NCI-H2196 treated with DMSO at 0.1 percent for 48 hours (cell line): ENCODE data around the gene FERMT3.
"Not testable (repeated sequence)": the region's sequence is repeated elsewhere in the genome, so short reads cannot be mapped to it uniquely, and the experiment has no call there.

ENCODE experiments used
- DNase-seq: peaks from one replicate; lab custom pipeline; 2025; ENCODE audit not compliant: unreplicated experiment; lab: John Stamatoyannopoulos, UW

Gene FERMT3

DNA sequence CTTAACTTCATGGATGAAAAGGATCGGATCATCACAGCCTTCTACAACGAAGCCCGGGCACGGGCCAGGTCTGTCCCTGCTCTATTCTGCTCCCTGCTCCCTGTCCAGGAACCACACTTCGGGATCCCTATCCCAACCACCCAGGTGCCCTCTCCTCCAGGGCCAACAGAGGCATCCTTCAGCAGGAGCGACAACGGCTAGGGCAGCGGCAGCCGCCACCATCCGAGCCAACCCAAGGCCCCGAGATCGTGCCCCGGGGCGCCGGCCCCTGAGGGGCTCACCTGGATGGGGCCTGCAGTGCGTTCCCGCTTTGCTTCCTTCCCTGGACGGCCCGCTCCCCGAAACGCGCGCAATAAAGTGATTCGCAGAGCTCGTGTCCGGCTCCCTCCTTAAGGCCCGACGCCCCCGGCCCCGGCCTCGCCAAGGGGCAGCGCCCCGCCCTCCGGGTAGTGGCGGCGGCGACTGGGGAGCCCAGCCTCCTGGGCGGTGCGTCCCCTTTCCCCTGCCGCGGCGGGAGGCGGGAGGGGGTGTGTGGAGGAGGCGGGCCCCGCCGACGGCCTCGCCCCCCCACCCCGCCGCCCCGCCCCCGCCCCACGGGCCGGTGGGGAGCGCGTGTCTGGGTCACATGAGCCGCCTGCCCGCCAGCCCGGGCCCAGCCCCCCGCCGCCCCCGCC, 27.5 kb downstream of the FERMT3 start, which contains the start of gene VEGFB:
Gene VEGFB (plus strand): TSS at position 672 of the 674 bp plus-strand sequence. CDS start 250 bp downstream, outside the sequence.
- DNase-seq: no peak

DNA sequence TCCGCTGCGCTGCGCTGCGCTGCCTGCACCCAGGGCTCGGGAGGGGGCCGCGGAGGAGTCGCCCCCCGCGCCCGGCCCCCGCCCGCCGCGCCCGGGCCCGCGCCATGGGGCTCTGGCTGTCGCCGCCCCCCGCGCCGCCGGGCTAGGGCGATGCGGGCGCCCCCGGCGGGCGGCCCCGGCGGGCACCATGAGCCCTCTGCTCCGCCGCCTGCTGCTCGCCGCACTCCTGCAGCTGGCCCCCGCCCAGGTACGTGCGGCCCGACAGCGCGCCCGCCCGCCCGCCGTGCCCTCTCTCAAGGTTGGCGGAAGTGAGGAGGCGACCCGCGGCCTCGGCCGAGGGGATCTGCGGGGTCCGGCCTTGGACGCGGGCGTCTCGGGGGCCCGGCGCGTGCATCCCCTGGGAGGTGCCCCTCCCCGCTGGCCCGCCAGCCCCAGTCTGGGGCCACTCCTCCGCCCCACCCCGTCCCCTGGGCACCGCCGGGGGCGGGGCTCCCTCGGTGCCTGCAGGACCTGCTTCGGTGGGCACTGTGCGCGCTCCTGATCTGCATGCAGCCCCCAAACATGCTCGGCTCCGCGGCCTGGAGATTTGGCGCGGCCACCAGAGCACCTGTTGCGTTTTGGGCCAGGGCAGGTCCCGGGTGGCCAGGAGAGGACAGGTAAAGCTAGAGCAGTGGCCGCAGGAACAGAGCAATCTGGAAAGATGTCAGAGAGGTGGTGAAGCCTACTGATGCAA, 28.3 kb downstream of the FERMT3 start:
- DNase-seq: no peak

DNA sequence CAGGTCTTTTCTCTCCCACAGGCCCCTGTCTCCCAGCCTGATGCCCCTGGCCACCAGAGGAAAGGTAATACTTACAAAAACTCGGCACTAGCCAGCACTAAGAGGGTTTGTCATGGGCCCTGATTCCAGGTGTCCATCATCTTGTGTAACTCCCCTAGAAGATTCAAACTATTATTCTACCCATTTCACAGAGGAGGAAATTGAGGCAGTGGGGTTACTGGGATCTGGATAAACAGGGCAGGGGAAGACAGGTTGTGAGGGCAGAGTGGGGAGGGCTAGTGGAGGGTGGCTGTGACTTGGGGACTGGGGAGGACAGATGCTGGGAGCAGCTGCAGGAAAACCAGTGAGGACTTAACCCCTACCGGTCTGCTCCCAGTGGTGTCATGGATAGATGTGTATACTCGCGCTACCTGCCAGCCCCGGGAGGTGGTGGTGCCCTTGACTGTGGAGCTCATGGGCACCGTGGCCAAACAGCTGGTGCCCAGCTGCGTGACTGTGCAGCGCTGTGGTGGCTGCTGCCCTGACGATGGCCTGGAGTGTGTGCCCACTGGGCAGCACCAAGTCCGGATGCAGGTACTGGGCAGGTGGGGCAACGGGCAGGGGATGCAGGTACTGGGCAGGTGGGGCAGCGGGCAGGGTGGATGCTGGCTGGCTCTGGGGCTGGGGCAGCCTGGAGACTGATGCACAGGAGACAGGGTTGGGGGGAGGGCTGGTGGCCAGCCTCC, 29.1 kb downstream of the FERMT3 start:
- no peak for DNase-seq

DNA sequence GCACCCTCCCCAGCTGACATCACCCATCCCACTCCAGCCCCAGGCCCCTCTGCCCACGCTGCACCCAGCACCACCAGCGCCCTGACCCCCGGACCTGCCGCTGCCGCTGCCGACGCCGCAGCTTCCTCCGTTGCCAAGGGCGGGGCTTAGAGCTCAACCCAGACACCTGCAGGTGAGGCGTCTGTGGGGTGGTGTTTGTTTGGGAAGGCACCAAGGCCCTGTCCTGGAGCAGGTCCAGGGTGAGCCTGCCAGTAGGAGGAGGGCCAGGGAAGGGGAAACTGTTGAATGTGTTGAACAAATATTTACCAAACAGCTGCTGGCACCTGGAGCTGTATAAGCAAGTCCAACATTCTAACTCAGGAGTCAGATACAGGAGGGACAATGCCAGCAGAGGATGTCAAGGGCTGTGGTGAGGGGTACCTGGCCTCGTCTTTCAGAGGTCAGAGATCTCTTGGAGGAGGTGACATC, 31.0 kb downstream of the FERMT3 start:
- peak; percentile 95 for DNase-seq

DNA sequence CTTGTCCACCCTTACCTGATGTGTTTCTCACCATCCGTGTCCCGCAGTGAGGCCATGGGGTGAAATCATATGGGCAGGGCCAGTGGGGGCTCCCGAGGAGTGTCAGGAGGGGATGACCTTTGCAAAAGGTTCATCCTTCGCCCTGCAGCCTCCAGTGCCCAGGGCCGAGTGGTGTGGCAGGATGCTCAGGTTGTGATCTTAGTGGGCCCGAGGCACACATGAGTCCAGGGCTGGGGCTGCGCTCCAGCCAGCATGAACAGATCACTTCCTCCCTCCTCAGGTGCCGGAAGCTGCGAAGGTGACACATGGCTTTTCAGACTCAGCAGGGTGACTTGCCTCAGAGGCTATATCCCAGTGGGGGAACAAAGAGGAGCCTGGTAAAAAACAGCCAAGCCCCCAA, 31.6 kb downstream of the FERMT3 start:
- no peak for DNase-seq

DNA sequence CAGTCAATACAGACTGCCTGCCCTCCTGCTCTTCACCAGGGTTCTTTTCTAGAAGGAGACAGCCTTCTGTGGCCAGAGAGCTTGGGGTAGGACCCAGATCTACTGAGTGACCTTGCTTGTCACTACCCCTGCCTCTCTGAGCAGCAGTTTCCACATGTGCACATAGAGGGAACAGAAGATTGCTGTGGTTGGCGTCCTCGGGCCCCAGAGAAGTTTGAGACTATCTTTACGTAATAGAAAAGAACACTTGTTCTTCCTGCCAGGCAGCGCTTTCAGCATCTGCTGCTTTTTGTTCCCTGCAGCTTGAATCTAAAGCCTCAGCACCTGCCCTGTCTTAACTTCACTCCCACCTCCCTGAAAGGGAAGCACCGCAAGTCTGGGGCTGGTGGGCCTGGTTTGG, 32.5 kb downstream of the FERMT3 start:
- no peak for DNase-seq

DNA sequence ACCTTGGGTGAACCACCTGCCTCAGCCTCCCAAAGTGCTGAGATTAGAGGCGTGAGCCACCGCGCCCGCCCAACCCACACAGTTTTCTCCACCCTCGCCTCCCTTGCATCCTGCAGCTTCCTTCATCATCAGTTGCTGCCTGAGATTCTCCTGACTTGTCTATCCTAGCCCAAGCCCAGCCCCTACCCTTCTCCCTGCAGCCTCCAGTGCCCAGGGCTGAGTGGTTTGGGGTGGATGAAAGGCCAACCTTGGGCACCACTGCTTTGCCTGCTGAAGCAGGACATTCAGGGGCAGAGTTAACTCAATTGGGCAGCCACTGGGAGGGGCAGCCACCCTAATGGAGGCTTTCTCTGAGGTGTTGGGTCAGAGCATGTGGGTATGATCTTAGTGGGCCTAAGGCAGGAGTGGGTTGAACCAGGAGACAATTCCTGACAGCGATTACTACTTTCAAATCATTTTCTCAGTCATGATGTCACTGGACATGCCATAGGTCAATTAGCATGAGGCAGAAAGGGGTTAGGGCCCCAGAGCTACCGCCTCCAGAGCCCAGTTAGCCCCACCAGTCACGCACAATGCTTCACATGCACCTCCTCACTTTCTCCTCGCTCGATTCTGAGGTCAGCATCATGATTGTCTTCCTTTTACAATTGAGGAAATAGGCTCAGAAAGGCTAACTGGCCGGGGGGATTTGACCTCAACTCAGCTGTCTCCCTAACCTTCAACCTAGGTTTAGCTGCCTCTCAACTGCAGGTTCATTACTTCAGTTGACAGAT, 33.3 kb downstream of the FERMT3 start:
- no peak for DNase-seq

DNA sequence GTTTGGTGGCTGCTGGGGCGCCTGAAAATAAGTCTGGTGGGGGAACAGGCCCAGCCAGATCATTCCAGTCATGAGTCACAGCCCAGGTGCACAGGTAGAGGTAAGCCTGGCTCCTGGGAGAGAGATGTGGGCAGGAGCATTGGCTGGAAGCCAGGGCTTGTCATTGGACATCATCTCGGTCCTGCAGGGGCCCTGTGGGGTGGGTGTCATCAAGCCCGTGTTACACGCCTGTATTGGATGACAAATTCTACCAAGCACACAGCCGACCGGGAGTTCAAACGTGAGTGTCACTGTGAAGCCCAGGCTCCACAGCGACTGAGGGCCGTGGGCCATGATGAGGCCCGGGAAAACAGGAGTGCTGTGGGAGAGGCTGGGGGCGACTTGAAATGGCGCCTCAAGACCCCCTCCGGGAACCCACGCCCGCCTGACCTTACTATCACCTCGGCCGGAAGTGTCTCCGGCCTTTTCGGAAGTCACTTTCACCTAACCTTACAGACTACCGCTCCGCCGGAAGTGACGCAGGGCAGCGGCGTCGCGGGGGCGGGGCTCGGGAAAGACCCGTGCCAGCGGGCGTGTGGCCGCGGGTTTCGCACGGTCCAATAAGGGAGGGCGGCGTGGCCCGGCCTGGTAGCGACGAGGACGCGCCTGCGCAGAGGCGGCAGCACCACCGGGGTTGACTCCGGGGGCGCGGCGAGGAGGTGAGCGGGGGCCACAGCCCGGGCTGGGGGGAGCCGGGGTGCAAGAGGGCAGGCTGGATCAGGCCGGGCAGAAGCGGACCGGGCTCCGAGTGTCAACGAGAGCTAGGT, 34.1 kb downstream of the FERMT3 start, which contains the start of gene FKBP2:
Gene FKBP2 (plus strand): TSS at position 661 of the 806 bp plus-strand sequence. CDS start 1,293 bp downstream, outside the sequence.
- peak; percentile 95 for DNase-seq

DNA sequence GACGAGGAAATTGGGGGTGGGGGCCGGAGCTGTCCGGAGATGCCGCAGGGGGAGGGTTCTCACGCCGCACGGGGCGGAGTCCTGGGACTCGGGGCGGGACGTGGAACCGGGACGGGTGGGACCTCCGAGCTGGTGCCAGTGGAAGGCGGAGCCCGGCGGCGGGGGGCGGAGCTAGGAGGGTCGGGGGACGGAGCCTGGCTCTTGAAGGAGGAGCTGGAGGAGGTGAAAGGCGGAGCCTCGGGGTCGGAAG, 34.6 kb downstream of the FERMT3 start:
- peak; percentile 94 for DNase-seq

DNA sequence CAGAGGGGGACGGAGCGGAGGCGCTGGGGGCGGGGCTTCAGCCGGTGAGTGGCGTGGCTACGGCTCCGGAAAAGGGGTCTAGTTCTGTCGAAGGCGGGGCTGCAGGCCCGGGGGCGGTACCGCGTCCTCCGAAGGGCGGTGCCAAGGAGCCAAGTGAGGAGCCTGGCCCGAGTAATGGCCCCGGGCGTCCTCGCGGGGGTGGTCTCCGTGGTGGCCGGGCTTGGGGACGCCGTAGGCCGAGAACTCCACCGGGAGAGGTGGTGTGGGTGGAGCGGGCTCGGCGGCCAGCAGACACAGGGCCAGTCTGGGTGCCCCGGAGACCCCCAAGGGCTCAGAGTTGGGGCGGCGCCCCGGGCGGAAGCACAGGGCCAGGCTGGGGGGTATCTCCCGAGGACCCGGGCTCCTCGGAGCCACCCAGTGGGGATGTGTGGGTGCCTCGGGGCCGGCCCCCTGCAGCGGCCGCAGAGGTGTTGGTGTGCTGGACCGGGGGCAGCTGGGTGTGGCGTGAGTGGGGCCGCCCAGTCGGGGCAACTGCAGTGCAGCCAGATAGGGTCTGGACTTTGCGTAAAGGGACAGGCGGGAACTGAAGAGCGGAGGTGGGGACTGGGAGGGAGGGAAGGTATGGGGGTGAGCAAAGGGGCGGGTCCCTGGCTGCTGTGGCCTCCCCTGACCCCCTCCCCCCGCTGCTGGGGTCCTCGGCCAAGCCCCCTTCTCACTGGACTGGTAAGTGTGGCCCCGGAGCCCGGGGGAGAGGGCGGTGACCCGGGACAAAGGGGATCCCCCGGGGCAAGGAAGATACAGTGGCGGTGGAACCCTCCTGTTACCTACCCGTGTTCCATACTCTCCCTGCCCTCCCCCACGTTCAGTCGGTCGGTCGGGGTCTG, 35.2 kb downstream of the FERMT3 start:
- no peak for DNase-seq

DNA sequence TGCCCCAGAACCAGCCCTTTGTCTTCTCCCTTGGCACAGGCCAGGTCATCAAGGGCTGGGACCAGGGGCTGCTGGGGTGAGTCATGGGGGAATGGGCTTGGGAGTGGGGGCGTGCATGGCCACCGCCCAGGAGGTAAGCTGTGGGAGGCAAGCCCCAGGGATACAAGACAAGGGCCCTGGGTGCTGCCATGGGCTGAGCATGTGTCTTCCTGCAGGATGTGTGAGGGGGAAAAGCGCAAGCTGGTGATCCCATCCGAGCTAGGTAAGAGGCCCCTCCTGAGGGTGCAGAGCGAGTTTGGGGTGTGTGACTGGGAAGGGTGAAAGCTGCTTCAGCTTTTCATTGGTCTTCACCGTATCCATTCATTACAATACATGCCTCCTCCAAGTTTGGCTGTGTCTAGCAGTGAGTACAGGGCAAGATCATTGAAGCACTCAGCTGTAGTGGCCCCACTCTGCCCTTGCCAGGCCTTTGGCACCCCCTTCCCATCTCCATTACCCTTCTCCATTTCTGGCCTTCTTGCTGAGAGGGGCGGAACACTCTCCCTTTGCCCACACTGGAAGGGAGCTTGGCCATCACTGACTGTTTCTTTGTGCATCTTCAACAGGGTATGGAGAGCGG, 36.8 kb downstream of the FERMT3 start:
- no peak for DNase-seq

DNA sequence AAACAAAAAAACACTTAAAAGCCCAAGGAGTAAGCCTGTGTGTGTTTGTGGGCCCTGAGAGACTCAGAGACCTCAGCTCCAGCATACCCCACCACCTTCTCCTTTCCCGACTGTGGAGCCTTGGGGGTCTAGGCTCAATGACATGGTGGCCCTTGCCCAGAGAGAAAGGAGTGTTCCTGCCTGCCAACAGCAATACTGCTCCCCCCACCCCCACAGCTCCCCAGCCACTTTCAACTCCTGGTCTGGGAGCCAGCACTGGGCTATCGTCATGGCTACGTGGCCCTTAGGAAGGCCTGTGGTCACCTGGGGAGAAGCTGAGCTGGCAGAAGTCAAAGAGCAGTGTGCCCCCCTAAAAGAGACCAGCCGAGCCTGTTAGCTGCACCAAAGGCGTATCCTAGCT, 37.6 kb downstream of the FERMT3 start:
- no peak for DNase-seq

DNA sequence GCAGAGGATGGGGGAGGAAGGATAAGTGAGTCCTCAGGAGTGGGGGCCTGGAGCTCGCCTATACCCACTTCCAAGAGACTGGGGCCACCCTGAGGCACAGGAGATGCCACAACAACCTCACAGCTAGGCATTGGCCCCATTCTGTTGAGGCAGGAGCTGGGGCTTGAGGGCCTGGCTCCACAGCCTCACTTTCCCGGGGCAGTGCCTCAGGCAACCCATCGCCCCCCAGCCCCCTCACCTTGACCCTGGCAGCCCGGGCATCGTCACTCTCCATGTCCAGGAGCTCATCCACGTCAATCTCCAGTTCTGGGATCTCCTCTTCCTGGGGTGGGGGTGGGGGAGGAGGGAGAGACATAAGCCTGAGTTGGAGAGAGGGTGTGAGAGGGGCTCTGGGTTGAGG, 38.4 kb downstream of the FERMT3 start:
- no peak for DNase-seq

DNA sequence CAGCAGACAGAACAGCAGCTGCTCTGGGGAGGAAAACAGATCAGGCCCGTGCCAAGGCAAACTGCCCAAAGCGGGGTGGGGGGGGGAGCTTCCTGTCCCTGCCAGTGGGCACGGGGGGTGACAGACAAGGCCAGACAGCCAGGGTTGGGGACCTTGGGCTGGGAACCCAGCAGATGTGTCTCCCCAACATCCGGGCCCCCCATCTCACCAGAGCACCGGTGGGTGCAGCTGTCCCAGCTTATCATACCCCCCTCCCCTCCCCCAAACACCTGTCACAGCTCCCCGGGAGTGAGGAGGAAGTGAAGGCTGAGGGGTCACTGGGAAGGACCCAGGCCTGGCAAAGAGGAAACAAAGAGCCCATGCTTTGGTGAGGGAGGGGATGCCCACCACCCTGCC, 38.9 kb downstream of the FERMT3 start:
- peak; percentile 30 for DNase-seq

DNA sequence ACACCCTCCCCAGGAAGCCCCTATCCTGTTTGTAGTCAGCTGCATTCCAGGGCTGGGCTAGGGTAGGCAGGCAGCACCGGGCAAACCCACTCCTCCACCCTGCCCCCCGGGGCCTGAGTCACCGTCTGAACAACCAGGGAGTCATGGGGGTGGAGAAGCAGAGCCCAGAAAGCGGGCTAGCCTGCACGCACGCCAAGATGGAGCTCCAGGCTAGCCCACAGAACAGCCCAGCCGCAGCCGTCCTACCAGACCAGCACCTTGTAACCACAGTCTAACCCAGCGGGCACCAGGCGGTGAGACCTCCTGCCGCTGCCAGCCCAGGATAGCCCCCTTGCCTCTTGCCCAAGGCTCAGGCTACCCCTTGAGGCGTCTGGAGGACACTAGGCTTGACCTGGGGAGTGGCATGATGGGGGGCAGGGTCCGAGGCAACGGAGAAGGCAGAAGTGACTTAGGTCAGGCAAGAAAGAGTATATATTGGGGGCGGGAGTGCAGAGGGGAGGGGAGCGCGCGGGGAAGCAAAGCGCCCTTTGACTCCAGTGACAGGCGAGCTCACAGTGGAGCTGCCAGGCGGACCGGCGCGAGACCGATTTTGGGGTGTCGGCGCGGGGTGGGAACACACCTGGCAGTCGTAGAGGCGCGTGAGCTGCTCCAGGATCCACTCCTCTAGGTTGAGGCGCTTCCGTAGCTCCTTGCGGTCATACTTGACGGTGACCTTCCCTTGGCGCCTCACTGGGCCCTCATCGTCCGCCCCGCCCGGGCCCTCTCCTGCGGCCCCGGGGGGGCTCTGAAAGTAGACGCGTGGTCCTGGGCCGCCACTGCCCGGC, 39.5 kb downstream of the FERMT3 start:
- peak; percentile 37 for DNase-seq

DNA sequence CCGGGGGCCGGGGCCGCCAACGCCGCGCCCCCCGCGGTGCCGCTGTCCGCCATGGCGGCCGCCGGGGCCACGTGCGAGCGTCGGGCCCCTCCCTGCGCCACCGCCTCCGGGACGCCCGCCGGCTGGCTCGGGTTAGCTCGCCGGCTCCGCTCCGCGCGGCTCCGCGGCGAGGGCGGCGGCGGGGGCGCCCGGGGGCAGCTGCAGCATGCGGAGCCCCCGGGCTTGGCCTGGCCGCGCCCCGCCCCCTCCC, 40.0 kb downstream of the FERMT3 start:
- not testable (repeated sequence) for DNase-seq

DNA sequence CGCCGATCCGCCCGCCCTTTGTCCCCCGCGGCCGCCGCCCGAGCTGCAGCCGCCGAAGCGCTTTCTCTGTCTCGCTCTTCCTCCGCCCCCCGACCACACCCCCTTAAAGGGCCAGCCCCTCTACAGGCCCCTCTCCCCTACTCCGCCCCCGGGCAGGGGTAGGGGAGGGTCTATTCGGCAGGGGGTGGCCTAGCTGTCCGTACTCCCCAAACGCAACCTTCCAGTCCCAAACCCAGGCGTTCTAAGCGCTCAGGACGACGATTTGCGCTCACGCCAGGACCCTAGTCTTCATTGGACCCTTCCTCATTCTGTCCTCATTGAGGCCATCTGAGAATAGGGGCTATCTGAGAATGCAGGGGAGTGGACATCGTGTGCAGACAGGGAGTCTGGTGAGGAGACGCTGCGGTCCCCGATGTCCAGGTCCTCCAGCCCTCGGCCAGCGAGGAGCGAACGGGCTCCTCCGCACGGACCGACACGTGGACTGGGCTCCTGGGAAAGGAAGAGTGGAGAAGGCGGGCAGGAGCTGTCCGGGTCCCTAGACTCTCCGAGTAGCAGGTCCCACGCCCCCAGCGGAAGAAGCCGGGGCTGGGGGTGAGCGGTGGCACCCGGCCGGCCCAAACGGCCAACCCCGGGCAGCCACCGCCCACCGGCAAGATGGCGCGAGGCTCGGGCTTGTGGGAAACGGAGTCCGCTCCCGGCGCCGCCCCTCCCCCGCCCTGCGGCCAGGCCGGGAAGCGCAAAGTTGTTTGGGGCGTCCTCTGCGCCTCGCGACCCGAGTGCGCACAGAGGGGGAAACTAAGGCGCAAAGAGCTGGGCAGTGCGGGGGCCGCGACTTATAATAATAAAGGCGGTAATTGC, 40.6 kb downstream of the FERMT3 start, which contains the start of gene PPP1R14B:
Gene PPP1R14B (minus strand): TSS at position 73 of the 858 bp plus-strand sequence. CDS start 270 bp downstream, outside the sequence.
- DNase-seq: peak; percentile 76
